GM23248 (cell line): Measurements from ENCODE around the gene PCDHGB2. TPM values are rescaled to one million over a fixed set of nuclear protein-coding genes. Genes with fewer than 3 reads are reported as not detected.
"Not testable (repeated sequence)": the region's sequence is repeated elsewhere in the genome, so short reads cannot be mapped to it uniquely, and the experiment has no call there.

Experiments used
- DNase-seq: peaks from one replicate; pipeline ENCODE4 v3.0.0-alpha.2; 2015
- H2AFZ ChIP-seq: fragments of 200-600 bp; sonication (generic); 2 replicates; pipeline ENCODE4 v1.6.1; 2016; ENCODE audit warnings: antibody characterized with exemption
- H3F3A ChIP-seq: fragments of 200-600 bp; sonication (generic); 2 replicates; pipeline ENCODE4 v1.6.1; 2016; ENCODE audit warnings: mild to moderate bottlenecking, antibody characterized with exemption, mixed run types; ENCODE audit not compliant: insufficient read depth
- H3K27ac ChIP-seq: fragments of 200-600 bp; sonication (generic); 2 replicates; pipeline ENCODE4 v1.5.1; 2016; ENCODE audit warnings: mild to moderate bottlenecking
- H3K27me3 ChIP-seq: fragments of 200-600 bp; sonication (generic); replicated peaks from 2 replicates; pipeline ENCODE4 v1.6.1; 2016; ENCODE audit warnings: mild to moderate bottlenecking; ENCODE audit not compliant: insufficient read depth
- H3K36me3 ChIP-seq: fragments of 200-600 bp; sonication (generic); 2 replicates; pipeline ENCODE4 v1.6.1; 2016; ENCODE audit warnings: low read depth, mild to moderate bottlenecking
- H3K4me1 ChIP-seq: fragments of 200-600 bp; sonication (generic); 2 replicates; pipeline ENCODE4 v1.6.1; 2016; ENCODE audit warnings: mild to moderate bottlenecking; ENCODE audit not compliant: insufficient read depth
- H3K4me2 ChIP-seq: fragments of 200-600 bp; sonication (generic); one replicate; pipeline ENCODE4 v1.6.1; 2016; ENCODE audit warnings: mild to moderate bottlenecking; ENCODE audit not compliant: unreplicated experiment
- H3K4me3 ChIP-seq: fragments of 200-600 bp; sonication (generic); 2 replicates; pipeline ENCODE4 v1.5.1; 2016; ENCODE audit warnings: mild to moderate bottlenecking
- H3K79me2 ChIP-seq: fragments of 200-600 bp; sonication (generic); 2 replicates; pipeline ENCODE4 v1.6.1; 2016; ENCODE audit warnings: mild to moderate bottlenecking; ENCODE audit not compliant: insufficient read depth
- H3K9ac ChIP-seq: fragments of 200-600 bp; sonication (generic); 2 replicates; pipeline ENCODE4 v1.6.1; 2016; ENCODE audit warnings: mild to moderate bottlenecking
- H3K9me2 ChIP-seq: fragments of 200-600 bp; sonication (generic); 2 replicates; pipeline ENCODE4 v1.6.1; 2016; ENCODE audit warnings: mixed run types, mild to moderate bottlenecking, moderate library complexity; ENCODE audit not compliant: insufficient read depth
- H3K9me3 ChIP-seq: fragments of 200-600 bp; sonication (generic); one replicate; pipeline ENCODE4 v1.6.1; 2017; ENCODE audit warnings: low read depth
- H4K20me1 ChIP-seq: fragments of 200-600 bp; sonication (generic); 2 replicates; pipeline ENCODE4 v1.6.0; 2016; ENCODE audit not compliant: insufficient read depth
- EZH2 ChIP-seq: fragments of 200-600 bp; sonication (generic); IDR thresholded peaks from 2 replicates; pipeline ENCODE4 v1.6.1; 2018; ENCODE audit warnings: antibody characterized with exemption, mild to moderate bottlenecking; ENCODE audit not compliant: insufficient read depth, poor library complexity, severe bottlenecking
- EZH2phosphoT487 ChIP-seq: fragments of 200-600 bp; sonication (generic); IDR thresholded peaks from 2 replicates; pipeline ENCODE4 v1.6.1; 2018; ENCODE audit warnings: antibody characterized with exemption, moderate library complexity, mild to moderate bottlenecking, low read depth; ENCODE audit not compliant: insufficient read depth
- WGBS, 2 experiments: methylation state at CpG; one replicate each; pipeline ENCODE4 v1.1.6; 2015 to 2017; ENCODE audit warnings: low lambda C conversion rate in 2 of 2, low coverage in 1 of 2; ENCODE audit errors: missing lambda C conversion rate in 2 of 2; 5-methylcytosine and 5-hydroxymethylcytosine counted together
- in situ Hi-C: fragments of 300-500 bp; cut with MboI; formaldehyde crosslinking; loops from 2 replicates; pipeline ENCODE4 v1.15.0; 2020
- polyA plus RNA-seq: library from polyadenylated mRNA; unstranded; fragments of >200 nt; fragmentation: Nextera tagmentation; extraction: Ambion mirVana; gene quantifications from 2 replicates; pipeline ENCODE4 v1.2.1, GENCODE V29; 2016
- total RNA-seq: library from RNA; depleted of rRNA; stranded (reverse); fragments of >200 nt; shearing (Covaris generic); gene quantifications from 2 replicates; pipeline ENCODE4 v1.2.3, GENCODE V29; 2014

The PCDHGB2 gene
- total and polyA plus RNA-seq, 2 experiments from 2014 or later: 0.76 to 2.2 TPM

- no peak overlapping the region for H3K27ac ChIP-seq
- H4K20me1 ChIP-seq: no peaks in the 10 kb centered on the region
- TF ChIP-seq EZH2phosphoT487 (no peak), EZH2 (no peak)
- DNase-seq: no peak
- no peak overlapping the region for H3K9ac ChIP-seq
- no peaks in the 10 kb centered on the region for H3K36me3 ChIP-seq
- no peaks in the 10 kb centered on the region for H3K9me3 ChIP-seq
- no peaks in the 10 kb centered on the region for H3K27me3 ChIP-seq
- H3K9me2 ChIP-seq: no peaks in the 10 kb centered on the region
- no peaks in the 10 kb centered on the region for H3K79me2 ChIP-seq
- H3F3A ChIP-seq: no peaks in the 10 kb centered on the region
- 49 to 52% methylated on average over 59 to 68 of the region's 69 CpGs for WGBS, 2 experiments
- in situ Hi-C loops: no loop called here
- no peak overlapping the region for H3K4me3 ChIP-seq
- H3K4me1 ChIP-seq: no peaks in the 10 kb centered on the region
- no peak overlapping the region for H2AFZ ChIP-seq
- no peak overlapping the region for H3K4me2 ChIP-seq
These were observed 12.0 kb downstream of the PCDHGB2 start for GRCh38 chr5:141371572-141372475.

- H3K27me3 ChIP-seq: no peaks in the 10 kb centered on the region
- H3K36me3 ChIP-seq: no peaks in the 10 kb centered on the region
- peak within 1 kb of the TSS; percentile 44 for H3K27ac ChIP-seq
- H2AFZ ChIP-seq: peak within 1 kb of the TSS; percentile 92
- H3K79me2 ChIP-seq: no peaks in the 10 kb centered on the region
- no peaks in the 10 kb centered on the region for H4K20me1 ChIP-seq
- no peaks in the 10 kb centered on the region for H3K9me2 ChIP-seq
- DNase-seq: peak; percentile 64
- no peaks in the 10 kb centered on the region for H3K9me3 ChIP-seq
- TF ChIP-seq EZH2 (no peak), EZH2phosphoT487 (no peak)
- no peaks in the 10 kb centered on the region for H3F3A ChIP-seq
- peak within 1 kb of the TSS; percentile 80 for H3K4me2 ChIP-seq
- H3K9ac ChIP-seq: peak within 1 kb of the TSS; percentile 67
- in situ Hi-C loops: no loop called here
- peak within 1 kb of the TSS; percentile 77 for H3K4me3 ChIP-seq
- no peaks in the 10 kb centered on the region for H3K4me1 ChIP-seq
- 13 to 20% methylated on average over 27 of the region's 27 CpGs for WGBS, 2 experiments
These were observed 14.0 kb downstream of the PCDHGB2 start, which contains the start of gene PCDHGA6 for GRCh38 chr5:141373673-141374317. Gene PCDHGA6, plus strand, starts transcription at chr5:141373891. Its CDS starts 193 bp downstream, at chr5:141374084.

- WGBS, 2 experiments: 53 to 61% methylated on average over 14 of the region's 14 CpGs
- Histone ChIP-seq H4K20me1 (no peaks in the 10 kb centered on the region), H3K9me2 (no peaks in the 10 kb centered on the region), H3K27me3 (no peaks in the 10 kb centered on the region), H3K36me3 (no peaks in the 10 kb centered on the region), H3K79me2 (no peaks in the 10 kb centered on the region), H3K4me3 (peak overlapping the region; percentile 77), H3F3A (no peaks in the 10 kb centered on the region), H3K4me2 (peak overlapping the region; percentile 80), H3K9me3 (no peaks in the 10 kb centered on the region), H3K27ac (no peak overlapping the region), H3K4me1 (no peaks in the 10 kb centered on the region), H2AFZ (peak overlapping the region; percentile 92), H3K9ac (no peak overlapping the region)
- no peak for DNase-seq
- no peak for TF ChIP-seq EZH2phosphoT487
- no peak for TF ChIP-seq EZH2
- in situ Hi-C loops: no loop called here
These were observed 14.8 kb downstream of the PCDHGB2 start for GRCh38 chr5:141374627-141375026.

- H3K79me2 ChIP-seq, H4K20me1 ChIP-seq, DNase-seq, H3F3A ChIP-seq, H3K4me3 ChIP-seq, in situ Hi-C loops, H3K27ac ChIP-seq, H2AFZ ChIP-seq, H3K9ac ChIP-seq, H3K27me3 ChIP-seq, H3K36me3 ChIP-seq, H3K4me1 ChIP-seq, H3K9me2 ChIP-seq, H3K9me3 ChIP-seq, H3K4me2 ChIP-seq: not testable (repeated sequence)
- WGBS, 2 experiments: 53 to 66% methylated on average over 32 to 34 of the region's 48 CpGs
These were observed 15.8 kb downstream of the PCDHGB2 start for GRCh38 chr5:141375444-141376155.
